Testis (tissue), 2 donors: ENCODE data around the gene ZNF823.

Experiments
- POLR2A ChIP-seq: fragments of 450-650 bp; IDR thresholded peaks from one replicate; pipeline ENCODE4 v1.6.1; 2017; ENCODE audit warnings: antibody characterized with exemption, mild to moderate bottlenecking, moderate library complexity
- TF ChIP-seq, protein P1 (sequence below), 3 experiments: fragments of 450-650 bp in 2 of 3; fragments of 200-600 bp in 1 of 3; sonication (generic) in 1 of 3; IDR thresholded peaks; one replicate each; pipeline ENCODE4 v1.5.1; 2016 to 2019; ENCODE audit warnings: antibody characterized with exemption in 3 of 3, mild to moderate bottlenecking in 2 of 3, moderate library complexity in 1 of 3

DNA sequence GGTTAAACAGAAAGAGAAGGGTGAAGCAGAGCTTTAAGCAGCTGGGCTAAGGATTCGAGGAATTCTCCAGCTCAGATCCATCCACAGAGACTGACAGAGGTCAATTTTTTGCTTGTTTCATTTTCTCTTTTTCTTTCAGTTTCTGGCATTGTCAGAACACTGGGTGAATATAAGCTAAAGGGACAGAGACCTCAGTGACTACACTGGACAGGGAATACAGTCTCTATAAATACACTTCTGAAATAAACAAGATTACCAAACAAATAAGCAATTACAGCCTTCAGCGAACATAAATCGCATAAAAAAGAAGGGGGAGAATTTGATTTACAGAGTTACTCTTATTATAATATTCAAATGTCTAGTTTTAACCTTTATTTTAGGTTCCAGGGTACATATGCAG is 24.4 kb upstream of the ZNF823 start:
- TF ChIP-seq, protein P1, sequence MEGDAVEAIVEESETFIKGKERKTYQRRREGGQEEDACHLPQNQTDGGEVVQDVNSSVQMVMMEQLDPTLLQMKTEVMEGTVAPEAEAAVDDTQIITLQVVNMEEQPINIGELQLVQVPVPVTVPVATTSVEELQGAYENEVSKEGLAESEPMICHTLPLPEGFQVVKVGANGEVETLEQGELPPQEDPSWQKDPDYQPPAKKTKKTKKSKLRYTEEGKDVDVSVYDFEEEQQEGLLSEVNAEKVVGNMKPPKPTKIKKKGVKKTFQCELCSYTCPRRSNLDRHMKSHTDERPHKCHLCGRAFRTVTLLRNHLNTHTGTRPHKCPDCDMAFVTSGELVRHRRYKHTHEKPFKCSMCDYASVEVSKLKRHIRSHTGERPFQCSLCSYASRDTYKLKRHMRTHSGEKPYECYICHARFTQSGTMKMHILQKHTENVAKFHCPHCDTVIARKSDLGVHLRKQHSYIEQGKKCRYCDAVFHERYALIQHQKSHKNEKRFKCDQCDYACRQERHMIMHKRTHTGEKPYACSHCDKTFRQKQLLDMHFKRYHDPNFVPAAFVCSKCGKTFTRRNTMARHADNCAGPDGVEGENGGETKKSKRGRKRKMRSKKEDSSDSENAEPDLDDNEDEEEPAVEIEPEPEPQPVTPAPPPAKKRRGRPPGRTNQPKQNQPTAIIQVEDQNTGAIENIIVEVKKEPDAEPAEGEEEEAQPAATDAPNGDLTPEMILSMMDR (IDR thresholded peaks at IDR 0.05): no peak
- TF ChIP-seq POLR2A: no peak
